Progenitor cell of endocrine pancreas (in vitro differentiated cells): Measurements from ENCODE around the gene SCYGR4. TPM values are rescaled to one million over a fixed set of nuclear protein-coding genes. Genes with fewer than 3 reads are reported as not detected.

Experiments
- DNase-seq: peaks from one replicate; pipeline ENCODE4 v3.0.0; 2021; ENCODE audit warnings: low spot score; ENCODE audit not compliant: unreplicated experiment
- H3K27ac Mint-ChIP-seq: 2 replicates; pipeline ENCODE4 v1.8.0; 2021; ENCODE audit warnings: mild to moderate bottlenecking, moderate library complexity, mixed read lengths
- H3K27me3 Mint-ChIP-seq: 2 replicates; pipeline ENCODE4 v1.8.0; 2021; ENCODE audit warnings: mixed read lengths
- H3K36me3 Mint-ChIP-seq: 2 replicates; pipeline ENCODE4 v1.8.0; 2022; ENCODE audit warnings: mixed read lengths; ENCODE audit not compliant: insufficient read depth
- H3K4me1 Mint-ChIP-seq: 2 replicates; pipeline ENCODE4 v1.8.0; 2021; ENCODE audit warnings: low read depth, mixed read lengths
- H3K4me3 Mint-ChIP-seq: 2 replicates; pipeline ENCODE4 v1.8.0; 2021; ENCODE audit warnings: low read depth, mild to moderate bottlenecking, moderate library complexity, mixed read lengths
- H3K9me3 Mint-ChIP-seq: 2 replicates; pipeline ENCODE4 v1.8.0; 2021; ENCODE audit warnings: low read depth, mixed read lengths
- total RNA-seq: library from RNA; stranded (reverse); gene quantifications from 2 replicates; pipeline ENCODE4 v1.2.1, GENCODE V29; 2021
- TF ChIP-seq, protein P1 (sequence below): fragments of 200-600 bp; sonication (generic); IDR thresholded peaks from one replicate; pipeline ENCODE4 v1.5.0; 2021; ENCODE audit warnings: antibody characterized with exemption, mild to moderate bottlenecking; ENCODE audit not compliant: unreplicated experiment

Gene SCYGR4
- total RNA-seq, 1 donor from 2014 or later: not detected

DNA sequence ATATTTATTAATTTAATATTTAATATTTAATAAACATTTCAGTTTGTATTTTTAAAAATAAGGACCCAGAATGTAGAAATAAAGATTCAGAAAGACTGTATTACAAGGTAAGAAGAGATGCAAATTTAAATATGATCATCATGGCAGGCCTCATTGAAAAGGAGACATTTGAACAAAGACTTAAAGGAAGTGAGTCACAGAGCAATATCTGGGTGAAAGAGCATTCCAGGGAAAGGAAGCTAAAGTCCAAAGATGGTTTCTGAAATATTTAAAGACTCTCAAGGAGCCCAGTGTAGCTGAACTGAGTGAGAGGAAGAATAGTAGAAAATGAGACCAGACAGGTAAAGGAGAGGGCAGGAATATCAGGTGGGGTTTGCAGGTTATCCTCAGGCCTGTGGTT is 5.9 kb downstream of the SCYGR4 start:
- no peak for DNase-seq
- H3K9me3 Mint-ChIP-seq: no peaks in the 10 kb centered on the region
- no peaks in the 10 kb centered on the region for H3K36me3 Mint-ChIP-seq
- no peaks in the 10 kb centered on the region for H3K4me1 Mint-ChIP-seq
- no peak overlapping the region for H3K4me3 Mint-ChIP-seq
- no peaks in the 10 kb centered on the region for H3K27me3 Mint-ChIP-seq
- TF ChIP-seq, protein P1, sequence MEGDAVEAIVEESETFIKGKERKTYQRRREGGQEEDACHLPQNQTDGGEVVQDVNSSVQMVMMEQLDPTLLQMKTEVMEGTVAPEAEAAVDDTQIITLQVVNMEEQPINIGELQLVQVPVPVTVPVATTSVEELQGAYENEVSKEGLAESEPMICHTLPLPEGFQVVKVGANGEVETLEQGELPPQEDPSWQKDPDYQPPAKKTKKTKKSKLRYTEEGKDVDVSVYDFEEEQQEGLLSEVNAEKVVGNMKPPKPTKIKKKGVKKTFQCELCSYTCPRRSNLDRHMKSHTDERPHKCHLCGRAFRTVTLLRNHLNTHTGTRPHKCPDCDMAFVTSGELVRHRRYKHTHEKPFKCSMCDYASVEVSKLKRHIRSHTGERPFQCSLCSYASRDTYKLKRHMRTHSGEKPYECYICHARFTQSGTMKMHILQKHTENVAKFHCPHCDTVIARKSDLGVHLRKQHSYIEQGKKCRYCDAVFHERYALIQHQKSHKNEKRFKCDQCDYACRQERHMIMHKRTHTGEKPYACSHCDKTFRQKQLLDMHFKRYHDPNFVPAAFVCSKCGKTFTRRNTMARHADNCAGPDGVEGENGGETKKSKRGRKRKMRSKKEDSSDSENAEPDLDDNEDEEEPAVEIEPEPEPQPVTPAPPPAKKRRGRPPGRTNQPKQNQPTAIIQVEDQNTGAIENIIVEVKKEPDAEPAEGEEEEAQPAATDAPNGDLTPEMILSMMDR: no peak
- H3K27ac Mint-ChIP-seq: no peak overlapping the region

DNA sequence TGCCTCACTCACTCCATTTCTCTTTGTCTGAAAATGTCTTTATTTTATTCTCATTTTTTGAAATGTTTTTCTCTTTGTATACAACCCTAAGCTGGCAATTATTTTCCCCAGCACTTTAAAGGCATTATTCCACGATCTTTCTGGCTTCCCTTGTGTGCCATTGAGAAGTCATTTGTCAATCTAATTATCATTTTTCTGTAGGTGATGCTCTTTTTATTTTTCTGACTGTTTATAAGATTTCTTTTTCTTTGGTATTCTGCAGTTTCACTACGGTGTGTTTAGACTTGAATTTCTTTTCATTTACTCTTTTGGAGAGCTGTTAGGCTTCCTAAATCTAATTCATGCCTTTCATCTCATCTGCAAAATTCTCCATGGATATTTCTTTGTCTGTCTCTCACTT is 8.1 kb downstream of the SCYGR4 start:
- H3K4me3 Mint-ChIP-seq: no peak overlapping the region
- TF ChIP-seq, protein P1: no peak
- H3K4me1 Mint-ChIP-seq: no peaks in the 10 kb centered on the region
- no peak overlapping the region for H3K27ac Mint-ChIP-seq
- no peaks in the 10 kb centered on the region for H3K27me3 Mint-ChIP-seq
- DNase-seq: no peak
- H3K36me3 Mint-ChIP-seq: no peaks in the 10 kb centered on the region
- no peaks in the 10 kb centered on the region for H3K9me3 Mint-ChIP-seq

DNA sequence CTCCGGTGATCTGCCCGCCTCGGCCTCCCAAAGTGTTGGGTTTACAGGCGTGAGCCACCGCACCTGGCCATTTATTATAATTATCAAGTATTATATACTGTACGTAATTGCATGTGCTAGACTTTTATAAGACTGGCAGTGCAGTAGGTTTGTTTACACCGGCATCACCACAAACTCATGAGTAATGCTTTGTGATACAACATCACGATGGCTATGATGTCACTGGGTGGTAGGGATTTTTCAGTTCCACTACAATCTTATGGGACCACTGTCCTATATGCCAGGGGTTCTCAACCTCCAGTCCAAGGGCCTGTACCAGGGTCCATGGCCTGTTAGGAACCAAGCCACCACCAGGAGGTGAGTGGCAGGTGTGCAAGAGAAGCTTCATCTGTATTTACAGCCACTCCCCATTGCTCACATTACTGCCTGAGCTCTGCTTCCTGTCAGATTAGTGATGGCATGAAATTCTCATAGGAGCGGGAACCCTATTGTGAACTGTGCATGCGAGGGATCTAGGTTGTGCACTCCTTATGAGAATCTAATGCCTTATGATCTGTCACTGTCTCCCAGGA is 9.4 kb downstream of the SCYGR4 start:
- H3K36me3 Mint-ChIP-seq: no peaks in the 10 kb centered on the region
- H3K9me3 Mint-ChIP-seq: no peaks in the 10 kb centered on the region
- no peaks in the 10 kb centered on the region for H3K27me3 Mint-ChIP-seq
- TF ChIP-seq, protein P1: no peak
- H3K27ac Mint-ChIP-seq: no peak overlapping the region
- no peak overlapping the region for H3K4me3 Mint-ChIP-seq
- H3K4me1 Mint-ChIP-seq: no peaks in the 10 kb centered on the region
- DNase-seq: no peak

DNA sequence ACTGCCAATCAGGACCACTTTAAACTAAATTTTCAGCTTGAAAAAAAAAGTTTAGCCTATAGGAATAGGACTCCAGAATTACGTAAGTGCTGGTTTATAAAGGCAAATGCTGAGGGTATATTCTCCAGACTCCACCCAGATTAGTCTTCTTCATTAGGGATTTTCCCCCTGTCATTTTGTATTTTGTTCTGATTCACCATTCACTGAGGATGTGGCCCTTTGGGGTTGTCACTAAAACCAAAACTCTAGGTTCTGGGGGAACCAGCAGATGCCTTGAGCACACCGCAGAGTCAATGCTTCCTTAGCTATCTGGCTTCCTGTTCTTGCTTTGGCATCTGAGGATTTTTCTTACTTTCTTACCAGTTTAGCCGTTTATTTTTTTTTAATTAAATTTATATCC is 10.5 kb downstream of the SCYGR4 start:
- Mint-ChIP-seq H3K27ac (no peak overlapping the region), H3K9me3 (no peaks in the 10 kb centered on the region), H3K36me3 (no peaks in the 10 kb centered on the region), H3K4me1 (no peaks in the 10 kb centered on the region), H3K4me3 (no peak overlapping the region), H3K27me3 (no peaks in the 10 kb centered on the region)
- TF ChIP-seq, protein P1: no peak
- no peak for DNase-seq

DNA sequence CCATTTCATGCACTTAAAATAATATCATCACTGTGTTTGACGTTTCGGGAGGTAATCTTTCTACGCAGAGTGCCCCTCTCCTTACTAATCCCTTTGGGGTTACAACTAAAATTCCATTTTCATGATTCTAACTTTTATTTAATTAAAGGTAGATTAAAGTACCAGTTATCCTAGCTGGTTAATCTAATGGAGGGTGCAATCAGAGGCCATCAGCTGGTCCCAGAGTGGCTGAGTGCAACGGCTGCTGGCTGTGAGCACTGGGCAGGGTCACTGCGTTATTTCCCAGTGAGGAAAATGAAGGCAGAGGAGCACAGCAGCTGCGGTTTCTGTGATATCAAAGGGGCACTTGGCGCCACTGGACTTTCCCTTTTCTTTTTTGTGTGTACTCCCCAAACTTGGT is 12.1 kb downstream of the SCYGR4 start:
- H3K36me3 Mint-ChIP-seq: no peaks in the 10 kb centered on the region
- no peak overlapping the region for H3K27ac Mint-ChIP-seq
- no peaks in the 10 kb centered on the region for H3K4me1 Mint-ChIP-seq
- no peaks in the 10 kb centered on the region for H3K9me3 Mint-ChIP-seq
- DNase-seq: no peak
- H3K4me3 Mint-ChIP-seq: no peak overlapping the region
- TF ChIP-seq, protein P1: no peak
- H3K27me3 Mint-ChIP-seq: no peaks in the 10 kb centered on the region
